ENCODE data around the gene IFNAR1.

- TF ChIP-seq, protein P1, sequence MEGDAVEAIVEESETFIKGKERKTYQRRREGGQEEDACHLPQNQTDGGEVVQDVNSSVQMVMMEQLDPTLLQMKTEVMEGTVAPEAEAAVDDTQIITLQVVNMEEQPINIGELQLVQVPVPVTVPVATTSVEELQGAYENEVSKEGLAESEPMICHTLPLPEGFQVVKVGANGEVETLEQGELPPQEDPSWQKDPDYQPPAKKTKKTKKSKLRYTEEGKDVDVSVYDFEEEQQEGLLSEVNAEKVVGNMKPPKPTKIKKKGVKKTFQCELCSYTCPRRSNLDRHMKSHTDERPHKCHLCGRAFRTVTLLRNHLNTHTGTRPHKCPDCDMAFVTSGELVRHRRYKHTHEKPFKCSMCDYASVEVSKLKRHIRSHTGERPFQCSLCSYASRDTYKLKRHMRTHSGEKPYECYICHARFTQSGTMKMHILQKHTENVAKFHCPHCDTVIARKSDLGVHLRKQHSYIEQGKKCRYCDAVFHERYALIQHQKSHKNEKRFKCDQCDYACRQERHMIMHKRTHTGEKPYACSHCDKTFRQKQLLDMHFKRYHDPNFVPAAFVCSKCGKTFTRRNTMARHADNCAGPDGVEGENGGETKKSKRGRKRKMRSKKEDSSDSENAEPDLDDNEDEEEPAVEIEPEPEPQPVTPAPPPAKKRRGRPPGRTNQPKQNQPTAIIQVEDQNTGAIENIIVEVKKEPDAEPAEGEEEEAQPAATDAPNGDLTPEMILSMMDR (IDR thresholded peaks at IDR 0.05), result no peak
- TF ChIP-seq POLR2A (IDR thresholded peaks at IDR 0.05), result no peak
- no peak for TF ChIP-seq POLR2AphosphoS5 (IDR thresholded peaks at IDR 0.05)
- no peak for TF ChIP-seq EP300 (IDR thresholded peaks at IDR 0.05; ENCODE audit: low read depth)
Observed at GRCh38 chr21:33386222-33386784, 61.5 kb downstream of the IFNAR1 start.

Data from transverse colon (tissue), 4 donors.